ENCODE measurements around the gene SLC16A3. TPM values are rescaled to one million over a fixed set of nuclear protein-coding genes. Genes with fewer than 3 reads are reported as not detected.

Gene SLC16A3
- total and polyA plus RNA-seq, 2 donors (not counting 1 experiment from before 2014, with no cell fraction given): 14.9 to 65.7 TPM

- no peak for ATAC-seq (ENCODE audit: low read depth)
- DNase-seq: no peak
- H3K4me1 ChIP-seq (ENCODE audit: control insufficient read depth in 2 of 2, insufficient read depth in 2 of 2, low read length in 2 of 2): peaks cover 29 to 40% of the 10 kb centered on the region in 2 donors
- peak overlapping the region; percentile 89 to 98 for H3K27ac ChIP-seq (ENCODE audit: low read length in 2 of 2)
- WGBS (ENCODE audit: insufficient coverage): 61% methylated on average over 13 of the region's 18 CpGs
- no peaks in the 10 kb centered on the region for H3K27me3 ChIP-seq (replicated peaks in 1 of 4; ENCODE audit: control extremely low read depth in 1 of 4, control insufficient read depth in 3 of 4, insufficient read depth in 4 of 4, low read length in 3 of 4)
- H4K20me1 ChIP-seq (ENCODE audit: control insufficient read depth, insufficient read depth, low read length, poor library complexity, severe bottlenecking): peaks cover 20% of the 10 kb centered on the region
- peak overlapping the region; percentile 76 for H2AFZ ChIP-seq (ENCODE audit: insufficient read depth, low read depth, low read length, poor library complexity, severe bottlenecking)
- H3K4me2 ChIP-seq (replicated peaks; ENCODE audit: low read depth, low read length, poor library complexity, severe bottlenecking): peak overlapping the region; percentile 99
- no peaks in the 10 kb centered on the region for H3K79me2 ChIP-seq (ENCODE audit: control insufficient read depth, insufficient read depth, low read length)
- TF ChIP-seq EZH2 (IDR thresholded peaks at IDR 0.05; ENCODE audit: borderline replicate concordance, insufficient read depth, low read depth, low read length, poor library complexity, severe bottlenecking): no peak
- TF ChIP-seq, protein P1, sequence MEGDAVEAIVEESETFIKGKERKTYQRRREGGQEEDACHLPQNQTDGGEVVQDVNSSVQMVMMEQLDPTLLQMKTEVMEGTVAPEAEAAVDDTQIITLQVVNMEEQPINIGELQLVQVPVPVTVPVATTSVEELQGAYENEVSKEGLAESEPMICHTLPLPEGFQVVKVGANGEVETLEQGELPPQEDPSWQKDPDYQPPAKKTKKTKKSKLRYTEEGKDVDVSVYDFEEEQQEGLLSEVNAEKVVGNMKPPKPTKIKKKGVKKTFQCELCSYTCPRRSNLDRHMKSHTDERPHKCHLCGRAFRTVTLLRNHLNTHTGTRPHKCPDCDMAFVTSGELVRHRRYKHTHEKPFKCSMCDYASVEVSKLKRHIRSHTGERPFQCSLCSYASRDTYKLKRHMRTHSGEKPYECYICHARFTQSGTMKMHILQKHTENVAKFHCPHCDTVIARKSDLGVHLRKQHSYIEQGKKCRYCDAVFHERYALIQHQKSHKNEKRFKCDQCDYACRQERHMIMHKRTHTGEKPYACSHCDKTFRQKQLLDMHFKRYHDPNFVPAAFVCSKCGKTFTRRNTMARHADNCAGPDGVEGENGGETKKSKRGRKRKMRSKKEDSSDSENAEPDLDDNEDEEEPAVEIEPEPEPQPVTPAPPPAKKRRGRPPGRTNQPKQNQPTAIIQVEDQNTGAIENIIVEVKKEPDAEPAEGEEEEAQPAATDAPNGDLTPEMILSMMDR (IDR thresholded peaks at IDR 0.05): no peak
- intact Hi-C loops (cut with micrococcal nuclease): loop anchor here (1.0 to 2.0 kb wide), 2 partner anchors 11 to 45 kb away; partner anchors contain the start of gene CSNK1D
- H3K36me3 ChIP-seq (replicated peaks in 1 of 2; ENCODE audit: control extremely low read depth in 1 of 2, control insufficient read depth in 1 of 2, extremely low read depth in 1 of 2, insufficient read depth in 2 of 2, low read length in 1 of 2): no peaks in the 10 kb centered on the region
- no peaks in the 10 kb centered on the region for H3K27me3 Mint-ChIP-seq
- H3K9me3 ChIP-seq (ENCODE audit: control extremely low read depth in 1 of 3, control insufficient read depth in 2 of 3, insufficient read depth in 1 of 3, low read length in 2 of 3): no peaks in the 10 kb centered on the region
- peak overlapping the region; percentile 92 for H3K9ac ChIP-seq (ENCODE audit: low read length)
- peaks cover 18% of the 10 kb centered on the region for H3K4me1 Mint-ChIP-seq
- H3K9me3 Mint-ChIP-seq (ENCODE audit: insufficient read depth): no peaks in the 10 kb centered on the region
- peak overlapping the region; percentile 17 to 89 (median 74) for H3K4me3 ChIP-seq (ENCODE audit: control extremely low read depth in 1 of 5, extremely low read depth in 1 of 5, insufficient read depth in 1 of 5, low read depth in 2 of 5, low read length in 4 of 5)
- H3K27ac Mint-ChIP-seq: peak overlapping the region; percentile 94
- peak overlapping the region; percentile 90 for H3K4me3 Mint-ChIP-seq
- ChIA-PET CTCF (interaction anchor here (2.2 to 2.3 kb wide), 2 partner anchors 13 to 22 kb away, joined by 8 read pairs; no protein-coding TSS in a partner anchor), POLR2A (interaction anchor here (1.3 to 3.2 kb wide), 4 partner anchors 14 to 74 kb away, joined by 4 to 46 read pairs (median 15); partner anchors contain the start of gene CCDC57)
Observed at GRCh38 chr17:82227629-82228277, 1.1 kb upstream of the SLC16A3 start.

All from B cell (primary cell).